NCI-H1105 (cell line): ENCODE data around the gene MAD1L1.

ENCODE experiments used
- DNase-seq: peaks from one replicate; lab custom pipeline; 2025; lab: John Stamatoyannopoulos, UW

Gene MAD1L1

GRCh38 chr7:2116989-2117591, 115.7 kb downstream of the MAD1L1 start:
- DNase-seq: no peak

- no peak for DNase-seq
These were observed 116.3 kb downstream of the MAD1L1 start for GRCh38 chr7:2116448-2116810.

- DNase-seq: no peak
These were observed 116.8 kb downstream of the MAD1L1 start for GRCh38 chr7:2115760-2116447.

- DNase-seq: no peak
These were observed 117.6 kb downstream of the MAD1L1 start for GRCh38 chr7:2114926-2115759.

- no peak for DNase-seq
These were observed 118.7 kb downstream of the MAD1L1 start for GRCh38 chr7:2114052-2114451.

GRCh38 chr7:2112261-2113198, 120.2 kb downstream of the MAD1L1 start:
- DNase-seq: no peak

GRCh38 chr7:2111568-2111967, 121.2 kb downstream of the MAD1L1 start:
- DNase-seq: no peak

- DNase-seq: no peak
These were observed 121.9 kb downstream of the MAD1L1 start for GRCh38 chr7:2110610-2111396.

- no peak for DNase-seq
These were observed 122.7 kb downstream of the MAD1L1 start for GRCh38 chr7:2109936-2110609.

- no peak for DNase-seq
These were observed 123.4 kb downstream of the MAD1L1 start for GRCh38 chr7:2109251-2109872.

GRCh38 chr7:2108501-2109250, 124.1 kb downstream of the MAD1L1 start:
- peak; percentile 10 for DNase-seq

- DNase-seq: no peak
These were observed 124.7 kb downstream of the MAD1L1 start for GRCh38 chr7:2108071-2108455.

- DNase-seq: no peak
These were observed 125.2 kb downstream of the MAD1L1 start for GRCh38 chr7:2107386-2108070.

- DNase-seq: no peak
These were observed 125.8 kb downstream of the MAD1L1 start for GRCh38 chr7:2106924-2107323.

- no peak for DNase-seq
These were observed 126.3 kb downstream of the MAD1L1 start for GRCh38 chr7:2106440-2106839.

GRCh38 chr7:2105917-2106316, 126.8 kb downstream of the MAD1L1 start:
- no peak for DNase-seq

GRCh38 chr7:2105280-2105679, 127.5 kb downstream of the MAD1L1 start:
- no peak for DNase-seq

GRCh38 chr7:2104716-2105115, 128.0 kb downstream of the MAD1L1 start:
- DNase-seq: no peak
